H9 (cell line): ENCODE measurements around the gene CATSPERE. TPM values are rescaled to one million over a fixed set of nuclear protein-coding genes. Genes with fewer than 3 reads are reported as not detected.
A peak's percentile ranks its signal among the peaks of the same experiment; 100 is the strongest.

Experiments
- DNase-seq: peaks from one replicate; pipeline ENCODE4 v3.0.0-alpha.2; 2017
- H2AFZ ChIP-seq: one replicate; pipeline ENCODE4 v1.6.1; 2013; ENCODE audit warnings: mild to moderate bottlenecking, low read length, control low read depth, moderate library complexity
- H2AK5ac ChIP-seq: 2 replicates; pipeline ENCODE4 v1.6.1; 2013; ENCODE audit warnings: low read length, control low read depth, mixed read lengths; ENCODE audit not compliant: insufficient read length
- H2BK120ac ChIP-seq: one replicate; pipeline ENCODE4 v1.6.1; 2013; ENCODE audit warnings: low read depth, mild to moderate bottlenecking, low read length, control low read depth, inconsistent platforms; ENCODE audit not compliant: poor library complexity, severe bottlenecking
- H2BK12ac ChIP-seq: 2 replicates; pipeline ENCODE4 v1.6.1; 2013; ENCODE audit warnings: low read length, control low read depth, mixed read lengths, low read depth; ENCODE audit not compliant: insufficient read length
- H2BK15ac ChIP-seq: 2 replicates; pipeline ENCODE4 v1.6.1; 2013; ENCODE audit warnings: low read depth, low read length, control low read depth
- H2BK20ac ChIP-seq: one replicate; pipeline ENCODE4 v1.6.1; 2013; ENCODE audit warnings: low read depth, mild to moderate bottlenecking, low read length, control low read depth, inconsistent platforms; ENCODE audit not compliant: poor library complexity, severe bottlenecking
- H2BK5ac ChIP-seq: 2 replicates; pipeline ENCODE4 v1.6.1; 2013; ENCODE audit warnings: low read length, control low read depth, mixed read lengths; ENCODE audit not compliant: insufficient read length
- H3K14ac ChIP-seq: 2 replicates; pipeline ENCODE4 v1.6.1; 2013; ENCODE audit warnings: low read length, control low read depth; ENCODE audit not compliant: insufficient read depth
- H3K18ac ChIP-seq: 2 replicates; pipeline ENCODE4 v1.6.1; 2013; ENCODE audit warnings: low read depth, mild to moderate bottlenecking, mixed read lengths, low read length, control low read depth; ENCODE audit not compliant: insufficient read length
- H3K23ac ChIP-seq: 2 replicates; pipeline ENCODE4 v1.6.1; 2013; ENCODE audit warnings: low read length, control low read depth, mixed read lengths, low read depth; ENCODE audit not compliant: insufficient read length
- H3K23me2 ChIP-seq: 2 replicates; pipeline ENCODE4 v1.6.1; 2013; ENCODE audit warnings: low read depth, mild to moderate bottlenecking, mixed read lengths, low read length, control low read depth; ENCODE audit not compliant: insufficient read length, poor library complexity, severe bottlenecking
- H3K27ac ChIP-seq: 2 replicates; pipeline ENCODE4 v1.5.1; 2013; ENCODE audit warnings: low read length, control low read depth, mixed read lengths, low read depth; ENCODE audit not compliant: insufficient read length
- H3K27me3 ChIP-seq: 2 replicates; pipeline ENCODE4 v1.6.1; 2013; ENCODE audit warnings: low read length, control low read depth, inconsistent platforms; ENCODE audit not compliant: insufficient read depth
- H3K4ac ChIP-seq: 2 replicates; pipeline ENCODE4 v1.6.1; 2013; ENCODE audit warnings: low read depth, mild to moderate bottlenecking, control low read depth, inconsistent platforms, low read length, moderate library complexity
- H3K4me1 ChIP-seq: 2 replicates; pipeline ENCODE4 v1.6.1; 2013; ENCODE audit warnings: low read length, control low read depth, inconsistent platforms; ENCODE audit not compliant: insufficient read depth
- H3K4me2 ChIP-seq: 2 replicates; pipeline ENCODE4 v1.6.1; 2013; ENCODE audit warnings: low read length, control low read depth, mixed read lengths; ENCODE audit not compliant: insufficient read length, insufficient read depth
- H3K56ac ChIP-seq: 2 replicates; pipeline ENCODE4 v1.6.1; 2013; ENCODE audit warnings: low read depth, mild to moderate bottlenecking, mixed read lengths, low read length, control low read depth; ENCODE audit not compliant: insufficient read length
- H3K79me1 ChIP-seq: 2 replicates; pipeline ENCODE4 v1.6.1; 2013; ENCODE audit warnings: low read depth, mild to moderate bottlenecking, moderate library complexity, low read length, control low read depth, inconsistent platforms; ENCODE audit not compliant: insufficient read depth, poor library complexity, severe bottlenecking
- H3K79me2 ChIP-seq: 2 replicates; pipeline ENCODE4 v1.6.1; 2013; ENCODE audit warnings: low read length, control low read depth, inconsistent platforms; ENCODE audit not compliant: insufficient read depth
- H3K9ac ChIP-seq: 2 replicates; pipeline ENCODE4 v1.6.1; 2013; ENCODE audit warnings: low read length, control low read depth, mixed read lengths; ENCODE audit not compliant: insufficient read length; ENCODE audit errors: extremely low read depth
- H3K9me3 ChIP-seq: one replicate; pipeline ENCODE4 v1.6.1; 2013; ENCODE audit warnings: low read depth, low read length, inconsistent platforms; ENCODE audit not compliant: control insufficient read depth
- H3T11ph ChIP-seq: one replicate; pipeline ENCODE4 v1.6.1; 2013; ENCODE audit warnings: mild to moderate bottlenecking, low read length, control low read depth, inconsistent platforms
- H4K20me1 ChIP-seq: one replicate; pipeline ENCODE4 v1.6.1; 2013; ENCODE audit not compliant: control insufficient read depth, insufficient read length, insufficient read depth
- H4K5ac ChIP-seq: 2 replicates; pipeline ENCODE4 v1.6.1; 2013; ENCODE audit warnings: low read depth, mild to moderate bottlenecking, mixed read lengths, low read length, control low read depth; ENCODE audit not compliant: insufficient read length
- H4K8ac ChIP-seq: replicated peaks from 2 replicates; pipeline ENCODE4 v1.6.1; 2013; ENCODE audit warnings: low read length, control low read depth, mixed read lengths, low read depth; ENCODE audit not compliant: insufficient read length
- H4K91ac ChIP-seq: 2 replicates; pipeline ENCODE4 v1.6.1; 2013; ENCODE audit warnings: low read depth, mild to moderate bottlenecking, moderate library complexity, mixed read lengths, low read length, control low read depth; ENCODE audit not compliant: insufficient read length
- H3K27ac Mint-ChIP-seq, 3 experiments: 2 replicates in 2 of 3; 3 replicates in 1 of 3; pipeline ENCODE4 v1.8.0; 2020 to 2021; ENCODE audit warnings: mixed read lengths in 3 of 3, mild to moderate bottlenecking in 1 of 3, moderate library complexity in 1 of 3
- H3K27me3 Mint-ChIP-seq: 2 replicates; pipeline ENCODE4 v1.8.0; 2021; ENCODE audit warnings: low read depth, mild to moderate bottlenecking, moderate library complexity, mixed read lengths
- H3K36me3 Mint-ChIP-seq, 3 experiments: 2 replicates in 2 of 3; 3 replicates in 1 of 3; pipeline ENCODE4 v1.8.0; 2020 to 2021; ENCODE audit warnings: low read depth in 3 of 3, mixed read lengths in 3 of 3; ENCODE audit not compliant: insufficient read depth in 1 of 3
- H3K4me1 Mint-ChIP-seq, 2 experiments: 2 replicates each; pipeline ENCODE4 v1.8.0; 2020; ENCODE audit warnings: mixed read lengths in 2 of 2
- H3K4me3 Mint-ChIP-seq, 2 experiments: 2 replicates in 1 of 2; 3 replicates in 1 of 2; pipeline ENCODE4 v1.8.0; 2020 to 2021; ENCODE audit warnings: mild to moderate bottlenecking in 2 of 2, mixed read lengths in 2 of 2, moderate library complexity in 1 of 2
- H3K9me3 Mint-ChIP-seq, 2 experiments: 2 replicates in 1 of 2; 3 replicates in 1 of 2; pipeline ENCODE4 v1.8.0; 2020; ENCODE audit warnings: mild to moderate bottlenecking in 2 of 2, mixed read lengths in 2 of 2, moderate library complexity in 1 of 2
- WGBS: extraction: QIAGEN DNeasy Blood & Tissue Kit; methylation state at CpG from one replicate; pipeline ENCODE4 v1.1.7; 2013; ENCODE audit warnings: missing lambda C conversion rate, low lambda C conversion rate, mixed read lengths; ENCODE audit not compliant: insufficient read length; ENCODE audit errors: extremely low coverage; 5-methylcytosine and 5-hydroxymethylcytosine counted together
- total RNA-seq: library from RNA; stranded (reverse); gene quantifications from 2 replicates; pipeline ENCODE4 v1.2.1, GENCODE V29; 2021
- TF ChIP-seq, protein P1 (sequence below): fragments of 200-600 bp; sonication (generic); conservative IDR thresholded peaks from 3 replicates; pipeline ENCODE4 v1.8.0; 2021; ENCODE audit warnings: antibody characterized with exemption, mild to moderate bottlenecking

CATSPERE gene
- total RNA-seq, 1 experiment from 2014 or later, result 0.31 TPM

DNA sequence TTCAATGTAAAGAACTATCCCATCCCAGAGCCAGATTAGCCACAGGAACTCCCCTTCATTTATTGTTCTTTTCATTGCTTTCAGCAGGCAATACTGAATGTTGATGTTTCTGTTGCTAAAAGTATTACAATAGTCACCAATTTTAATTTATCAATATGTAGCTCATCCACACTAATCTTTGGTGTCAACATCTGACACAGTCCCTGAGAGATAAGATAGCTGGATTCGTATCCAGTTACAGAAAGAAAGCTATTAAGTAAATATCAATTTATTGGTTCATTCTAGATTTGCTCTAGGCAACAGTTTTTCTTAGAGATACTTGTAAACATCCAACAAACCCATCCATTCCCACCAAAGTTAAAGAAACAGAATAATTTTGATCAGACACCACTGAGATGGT lies 14.0 kb upstream of the CATSPERE start:
- DNase-seq, result no peak
- Histone ChIP-seq H4K8ac (no peak overlapping the region), H3K23ac (no peak overlapping the region), H3T11ph (no peak overlapping the region), H3K9ac (no peak overlapping the region), H2BK15ac (no peak overlapping the region), H2BK20ac (no peak overlapping the region), H2BK120ac (no peak overlapping the region), H3K9me3 (no peaks in the 10 kb centered on the region), H3K27ac (no peak overlapping the region), H3K79me2 (peaks cover 37% of the 10 kb centered on the region; the same call in 1 of the 2 replicates), H3K4ac (no peak overlapping the region), H3K79me1 (peaks cover 9% of the 10 kb centered on the region), H3K4me2 (no peak overlapping the region), H3K18ac (no peak overlapping the region), H4K20me1 (no peaks in the 10 kb centered on the region), H2AFZ (no peak overlapping the region), H3K14ac (no peak overlapping the region), H3K4me1 (peaks cover 13% of the 10 kb centered on the region; the same call in 1 of the 2 replicates), H3K23me2 (peaks cover 12% of the 10 kb centered on the region), H3K27me3 (no peaks in the 10 kb centered on the region), H3K56ac (no peak overlapping the region), H2AK5ac (no peak overlapping the region), H4K91ac (no peak overlapping the region), H2BK12ac (no peak overlapping the region), H4K5ac (no peak overlapping the region), H2BK5ac (no peak overlapping the region)
- Mint-ChIP-seq H3K4me3 (no peak overlapping the region), H3K27me3 (no peaks in the 10 kb centered on the region), H3K36me3 (peaks cover 5 to 19% (median 14%) of the 10 kb centered on the region in 3 experiments; a peak in 6 of 7 replicates), H3K9me3 (no peaks in the 10 kb centered on the region; a peak in 2 of 5 replicates), H3K4me1 (peaks cover 58 to 60% of the 10 kb centered on the region in 2 experiments), H3K27ac (peak overlapping the region; percentile 47 to 92 (median 92); a peak in 5 of 7 replicates)
- WGBS, result no CpG with 5 or more reads among the region's 1 CpG
- TF ChIP-seq, protein P1, sequence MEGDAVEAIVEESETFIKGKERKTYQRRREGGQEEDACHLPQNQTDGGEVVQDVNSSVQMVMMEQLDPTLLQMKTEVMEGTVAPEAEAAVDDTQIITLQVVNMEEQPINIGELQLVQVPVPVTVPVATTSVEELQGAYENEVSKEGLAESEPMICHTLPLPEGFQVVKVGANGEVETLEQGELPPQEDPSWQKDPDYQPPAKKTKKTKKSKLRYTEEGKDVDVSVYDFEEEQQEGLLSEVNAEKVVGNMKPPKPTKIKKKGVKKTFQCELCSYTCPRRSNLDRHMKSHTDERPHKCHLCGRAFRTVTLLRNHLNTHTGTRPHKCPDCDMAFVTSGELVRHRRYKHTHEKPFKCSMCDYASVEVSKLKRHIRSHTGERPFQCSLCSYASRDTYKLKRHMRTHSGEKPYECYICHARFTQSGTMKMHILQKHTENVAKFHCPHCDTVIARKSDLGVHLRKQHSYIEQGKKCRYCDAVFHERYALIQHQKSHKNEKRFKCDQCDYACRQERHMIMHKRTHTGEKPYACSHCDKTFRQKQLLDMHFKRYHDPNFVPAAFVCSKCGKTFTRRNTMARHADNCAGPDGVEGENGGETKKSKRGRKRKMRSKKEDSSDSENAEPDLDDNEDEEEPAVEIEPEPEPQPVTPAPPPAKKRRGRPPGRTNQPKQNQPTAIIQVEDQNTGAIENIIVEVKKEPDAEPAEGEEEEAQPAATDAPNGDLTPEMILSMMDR, result no peak
